Stimulated activated CD8-positive, alpha-beta memory T cell treated with anti-CD3 and anti-CD28 coated beads, Interleukin-15, amount 100 ng/mL, for 4 hours (primary cell): ENCODE data around the gene DOCK9.
"Not testable (repeated sequence)": the region's sequence is repeated elsewhere in the genome, so short reads cannot be mapped to it uniquely, and the experiment has no call there.

Experiments used
- DNase-seq, 2 donors: peaks; one replicate each; pipeline ENCODE4 v3.0.0-alpha.2; 2020; ENCODE audit warnings: low read depth in 2 of 2

Gene DOCK9

DNA sequence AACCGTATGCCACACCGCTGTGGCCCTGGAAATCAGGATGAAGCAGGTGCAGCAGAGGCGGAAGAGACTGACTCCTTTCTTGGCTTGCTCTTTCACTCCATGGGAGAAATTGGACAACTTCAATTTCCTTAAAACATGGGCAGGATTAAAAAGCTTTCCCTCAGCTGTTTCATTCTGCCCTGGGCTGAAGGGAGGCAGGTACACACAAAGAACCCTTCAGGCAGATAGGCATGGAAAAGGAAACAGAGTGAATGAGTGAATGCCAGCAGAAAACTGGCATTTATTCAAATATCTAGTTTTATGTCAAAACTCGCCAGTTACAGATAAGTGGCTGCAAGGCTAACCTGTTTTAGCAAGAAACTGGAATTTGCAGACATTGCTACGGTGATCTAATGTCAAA is 154.4 kb downstream of the DOCK9 start:
- no peak for DNase-seq

DNA sequence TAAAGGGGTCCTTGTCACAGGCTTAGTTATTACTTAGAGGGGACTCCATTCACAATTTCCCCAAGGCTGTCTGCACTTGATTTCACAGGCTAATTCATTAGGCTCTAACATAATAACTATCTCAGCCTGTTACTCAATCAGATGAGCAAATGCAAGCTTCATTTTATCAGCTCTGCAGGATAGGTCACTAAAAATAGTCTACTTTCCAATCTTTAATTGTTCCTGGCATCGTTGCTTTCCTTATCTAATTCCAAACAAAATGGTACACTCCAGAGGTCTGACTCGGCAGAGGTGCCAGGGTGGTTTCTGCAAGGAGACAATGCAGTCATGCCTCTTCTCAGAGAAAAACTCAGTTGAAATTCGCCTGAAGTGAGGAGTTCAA is 155.6 kb downstream of the DOCK9 start:
- DNase-seq = no peak

DNA sequence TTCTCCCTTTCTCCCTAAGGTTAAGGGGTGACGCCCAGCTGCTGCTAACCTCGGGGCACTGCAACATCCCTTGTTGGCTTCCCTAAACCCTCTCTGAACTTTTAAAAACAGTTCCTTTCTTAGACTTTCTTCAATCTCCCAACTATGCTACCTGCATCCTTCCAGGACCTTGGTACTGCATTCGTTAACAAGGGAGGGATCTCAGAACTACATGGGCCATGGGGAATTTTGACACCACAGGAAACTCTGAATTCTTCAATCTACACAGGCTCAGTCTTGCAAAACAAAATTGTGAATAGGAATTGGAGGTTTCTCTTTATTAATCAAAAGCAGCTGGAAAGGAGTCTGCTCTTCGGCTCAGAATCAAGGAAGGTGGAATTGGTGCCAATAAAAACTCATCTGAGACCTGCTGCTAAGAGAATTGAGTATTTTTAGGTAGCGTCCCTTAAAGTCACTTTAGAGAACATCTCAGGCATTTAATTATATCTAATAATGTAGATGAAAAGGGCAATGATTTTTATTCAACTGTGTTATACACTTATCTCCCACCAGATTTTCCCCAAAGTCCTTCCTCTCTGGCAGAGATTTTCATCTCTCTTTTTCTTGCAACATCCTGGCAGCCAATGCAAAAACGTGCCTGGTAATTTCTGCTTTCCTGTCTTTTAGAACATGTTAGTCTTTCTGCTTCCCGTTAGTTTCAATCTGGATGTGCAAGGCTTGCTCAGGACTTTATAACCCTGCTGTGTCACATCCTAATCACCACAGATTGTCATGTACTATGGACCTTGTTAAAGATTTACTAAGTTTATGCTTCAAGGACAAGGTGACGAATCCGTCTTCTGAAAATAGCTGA is 156.3 kb downstream of the DOCK9 start:
- DNase-seq = no peak

DNA sequence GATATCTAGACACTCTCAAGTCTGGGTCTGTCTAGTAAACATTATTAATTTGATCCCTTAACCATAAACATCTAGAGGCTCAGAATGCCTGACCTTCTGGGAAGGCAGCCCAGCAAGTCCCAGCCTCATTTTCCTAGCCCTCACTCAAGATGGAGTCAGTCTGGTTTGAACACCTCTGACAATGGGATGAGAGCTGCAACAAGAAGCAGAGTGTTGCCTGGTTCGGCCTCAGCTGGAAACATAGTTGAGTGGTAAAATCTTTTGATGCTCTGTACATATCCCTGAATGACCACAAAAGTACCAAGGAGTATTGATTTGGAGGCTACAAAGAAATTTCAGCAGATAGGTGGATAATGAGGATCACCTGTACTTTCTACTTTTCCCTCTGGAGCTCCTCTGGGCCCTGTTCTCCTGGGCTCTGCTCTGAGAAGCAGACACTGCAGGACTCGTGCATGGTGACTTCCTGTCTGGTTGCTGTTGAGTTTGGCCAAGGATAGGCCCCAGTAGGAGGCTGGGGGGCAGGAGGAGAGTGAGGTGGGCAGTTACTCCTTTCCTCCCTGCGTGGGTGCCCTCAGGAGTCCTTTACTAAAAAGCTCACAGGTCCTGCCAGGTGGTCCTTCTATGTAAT is 157.0 kb downstream of the DOCK9 start:
- DNase-seq = no peak

DNA sequence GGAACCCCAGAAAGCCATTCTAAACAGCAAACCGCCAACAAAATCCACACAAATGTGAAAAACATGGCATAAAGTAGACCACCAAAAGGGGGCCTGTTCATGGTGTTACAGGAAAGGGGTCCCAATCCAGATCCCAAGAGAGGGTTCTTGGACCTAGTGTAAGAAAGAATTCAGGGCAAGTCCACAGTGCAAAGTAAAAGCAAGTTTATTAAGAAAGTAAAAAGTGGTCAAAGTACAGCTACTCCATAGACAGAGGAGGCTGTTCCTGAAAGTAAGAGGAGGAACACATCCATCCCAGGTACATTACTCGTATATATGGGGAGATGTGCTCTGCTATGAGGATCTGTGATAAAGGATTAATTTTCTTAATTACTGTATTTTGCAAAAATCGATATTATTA is 157.6 kb downstream of the DOCK9 start:
- no peak for DNase-seq

DNA sequence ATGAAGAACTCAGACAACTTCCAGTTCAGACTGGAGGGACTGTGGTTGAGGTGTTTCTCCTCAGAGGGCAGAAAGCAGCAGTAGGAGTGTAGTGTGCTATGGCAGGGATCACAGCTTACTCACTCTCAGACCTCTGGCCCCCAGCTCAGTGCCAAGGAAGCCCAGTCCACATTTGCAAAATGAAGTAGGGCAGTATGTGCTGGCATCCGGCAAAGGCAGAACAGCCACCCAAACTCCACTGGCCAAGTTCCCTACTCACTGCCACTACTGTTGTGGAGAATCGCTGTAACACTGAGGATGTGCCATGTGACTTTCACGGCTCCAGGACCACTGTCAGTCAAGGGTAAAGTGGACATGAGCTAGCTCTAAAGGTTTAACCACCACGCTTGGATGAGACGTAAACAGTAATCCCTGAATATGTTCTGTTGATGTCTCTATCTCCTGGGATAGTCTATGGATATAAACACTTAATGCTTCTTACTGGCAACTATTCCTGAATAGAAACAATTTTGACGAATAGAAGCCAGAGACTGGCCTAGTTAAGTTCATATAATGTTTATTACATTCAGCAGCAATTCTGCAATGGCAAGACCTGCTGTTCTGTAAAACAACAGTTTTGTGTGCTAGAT is 158.4 kb downstream of the DOCK9 start:
- no peak for DNase-seq

DNA sequence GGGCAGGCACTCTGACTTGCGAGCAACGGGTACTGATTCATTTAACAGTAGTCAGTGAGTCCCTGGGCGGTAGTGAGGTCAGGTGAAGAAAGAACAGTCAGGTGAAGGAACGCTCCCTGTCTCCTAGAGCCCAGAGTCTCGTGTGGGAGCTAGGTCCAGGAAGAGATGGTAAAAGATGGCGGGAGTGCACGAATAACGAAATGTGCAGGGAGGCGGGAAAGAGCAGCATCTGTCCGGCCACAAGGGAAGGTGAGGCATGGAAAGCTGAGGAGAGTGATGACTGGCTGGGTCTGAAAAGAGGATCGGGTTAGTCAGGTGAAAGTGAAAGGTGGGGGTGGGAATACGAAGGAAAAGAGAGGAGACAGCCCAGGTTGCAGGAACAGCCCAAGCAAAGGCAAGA is 161.5 kb downstream of the DOCK9 start:
- DNase-seq = no peak

DNA sequence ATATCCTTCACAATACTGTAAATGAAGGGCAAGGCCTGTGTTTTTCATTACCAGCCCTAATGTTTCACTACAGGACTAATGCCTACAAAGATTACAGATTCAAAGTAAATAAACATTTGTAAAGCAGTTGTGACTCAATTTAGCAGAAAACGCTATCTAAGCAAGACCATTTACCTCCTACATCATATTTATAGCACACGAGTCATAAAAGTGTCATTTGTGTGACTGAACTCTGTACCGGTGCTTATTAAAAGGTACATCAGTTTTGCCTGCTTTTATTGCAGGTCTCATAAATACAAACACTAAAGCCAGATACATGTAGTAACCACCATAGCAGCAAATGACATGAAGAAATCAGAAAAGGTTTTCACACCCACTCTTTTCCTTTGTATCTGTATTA is 163.9 kb downstream of the DOCK9 start:
- DNase-seq = no peak

DNA sequence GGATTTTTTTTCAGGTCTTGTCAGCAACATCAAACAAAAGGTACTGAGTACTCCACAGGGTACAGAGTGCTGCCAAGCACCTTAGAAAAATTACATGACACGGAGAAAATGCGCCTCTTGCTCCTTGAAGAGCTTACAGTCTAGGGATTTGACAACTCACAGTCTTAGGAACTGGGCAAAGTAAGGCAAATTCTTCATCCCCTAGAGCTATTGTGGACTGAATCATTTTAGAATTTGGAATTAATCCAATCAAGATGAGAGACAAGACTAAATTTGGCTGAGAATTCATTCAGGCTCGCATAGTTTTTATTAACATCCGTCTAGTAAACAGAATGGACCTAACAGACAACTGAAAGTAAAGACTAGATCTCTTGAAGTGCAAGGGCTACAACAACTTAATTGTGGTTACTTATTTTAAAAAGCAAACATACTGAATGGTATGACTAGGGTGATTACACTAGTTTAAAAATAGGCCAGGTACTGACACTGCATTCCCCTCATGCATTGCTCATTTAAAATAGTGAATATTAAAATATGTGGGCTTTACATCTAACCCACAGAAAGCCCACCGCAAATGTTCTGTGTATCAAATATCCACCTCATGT is 165.6 kb downstream of the DOCK9 start:
- not testable (repeated sequence) for DNase-seq

DNA sequence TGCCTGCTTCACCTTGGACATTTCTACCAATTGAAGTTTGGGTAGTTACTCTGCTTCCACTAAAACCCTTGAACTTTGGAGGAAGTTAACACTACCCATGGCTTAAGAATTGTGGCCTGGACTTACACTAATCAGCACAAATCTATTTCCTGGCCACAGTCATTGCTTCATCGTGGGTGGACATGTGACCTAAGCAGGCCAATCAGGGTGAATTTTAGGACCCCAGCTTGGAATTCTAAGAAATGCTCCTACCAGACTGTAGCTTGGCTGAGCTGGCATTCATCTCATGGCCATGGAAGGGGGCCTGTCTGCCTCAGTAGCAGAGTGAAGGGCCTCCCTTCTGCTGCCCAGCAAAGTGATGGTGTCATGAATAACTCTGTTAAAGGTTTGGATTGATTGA is 167.1 kb downstream of the DOCK9 start:
- DNase-seq = no peak

DNA sequence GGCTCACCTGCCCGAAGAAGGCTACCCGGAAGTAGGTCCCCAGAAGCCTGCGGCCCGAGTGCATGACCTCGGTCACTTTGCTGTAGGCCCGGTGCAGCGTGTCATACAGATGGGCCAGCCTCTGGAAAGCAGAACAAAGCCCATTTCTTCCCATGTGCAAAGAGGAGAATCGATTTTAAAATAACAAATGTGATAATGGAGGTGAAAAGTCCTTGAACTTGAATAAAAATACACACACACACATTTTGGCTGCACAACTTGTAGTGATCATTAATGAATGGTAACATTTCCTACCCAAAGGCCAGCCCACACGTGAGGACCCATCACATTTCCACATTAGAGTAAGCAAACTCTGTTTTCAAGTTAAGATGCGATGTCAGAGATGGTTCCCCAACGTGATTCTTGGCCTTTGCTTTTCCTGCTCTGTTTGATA is 168.5 kb downstream of the DOCK9 start:
- DNase-seq = no peak

DNA sequence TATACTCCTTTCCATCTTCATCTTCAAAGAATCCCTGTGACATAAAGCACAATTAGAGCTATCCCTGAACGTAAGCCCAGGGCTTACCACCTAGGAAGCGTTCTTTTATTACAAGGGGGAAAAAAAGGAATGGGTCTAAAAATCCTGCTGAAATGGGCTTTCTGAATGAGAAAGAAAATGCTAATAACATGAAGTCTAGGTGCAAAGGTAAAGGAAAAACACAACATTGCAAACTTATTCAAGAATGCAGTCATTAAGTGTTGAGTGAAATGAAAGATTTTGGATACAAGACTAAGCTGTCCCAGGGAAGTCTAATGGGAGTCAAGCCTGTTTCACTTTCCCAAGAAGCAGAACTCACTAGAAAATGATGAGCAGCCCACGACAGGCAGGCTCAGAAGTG is 170.1 kb downstream of the DOCK9 start:
- no peak for DNase-seq

DNA sequence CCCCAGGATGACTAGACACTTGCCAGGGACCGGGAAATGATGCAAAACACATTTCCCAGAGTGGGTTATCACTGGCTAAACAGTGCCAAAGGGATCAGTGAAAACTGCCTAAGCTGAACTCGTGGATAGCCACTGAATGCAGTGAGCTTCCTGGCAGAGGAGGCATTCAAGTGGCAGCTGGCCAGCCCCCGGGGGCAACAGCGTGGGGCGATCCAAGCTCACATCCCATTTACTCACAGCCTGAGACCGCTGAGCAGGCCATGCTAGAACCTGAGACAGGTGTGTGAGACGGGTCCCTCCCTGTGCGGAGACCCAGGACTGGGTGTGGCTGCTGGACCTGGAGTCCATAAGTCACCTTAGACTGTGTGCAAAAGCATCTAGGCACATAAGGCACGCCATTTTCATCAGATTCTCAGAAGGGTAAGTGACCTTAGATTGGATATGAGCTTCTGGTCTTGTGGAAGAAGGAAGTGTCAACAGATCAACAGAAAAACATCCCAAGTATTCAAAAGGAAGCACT is 173.5 kb downstream of the DOCK9 start:
- no peak for DNase-seq

DNA sequence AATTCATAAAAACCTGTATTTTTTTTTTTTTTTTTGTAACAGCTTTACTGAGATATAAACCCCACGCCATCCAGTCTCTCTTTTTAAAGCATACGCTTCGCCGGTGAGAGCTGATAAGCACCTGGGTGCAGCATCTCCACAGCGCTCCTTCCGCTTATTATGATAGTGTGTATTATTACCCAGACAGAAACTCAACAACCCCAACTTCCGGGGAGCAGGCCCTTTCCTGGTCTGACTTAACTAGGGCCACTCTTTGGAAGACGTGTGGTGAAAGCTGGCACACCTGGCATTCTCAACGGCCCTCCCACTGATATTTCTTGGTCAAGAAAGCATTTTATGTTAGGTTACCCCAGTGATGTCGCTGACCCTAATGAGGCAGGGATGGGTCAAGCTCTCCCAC is 173.9 kb downstream of the DOCK9 start:
- no peak for DNase-seq

DNA sequence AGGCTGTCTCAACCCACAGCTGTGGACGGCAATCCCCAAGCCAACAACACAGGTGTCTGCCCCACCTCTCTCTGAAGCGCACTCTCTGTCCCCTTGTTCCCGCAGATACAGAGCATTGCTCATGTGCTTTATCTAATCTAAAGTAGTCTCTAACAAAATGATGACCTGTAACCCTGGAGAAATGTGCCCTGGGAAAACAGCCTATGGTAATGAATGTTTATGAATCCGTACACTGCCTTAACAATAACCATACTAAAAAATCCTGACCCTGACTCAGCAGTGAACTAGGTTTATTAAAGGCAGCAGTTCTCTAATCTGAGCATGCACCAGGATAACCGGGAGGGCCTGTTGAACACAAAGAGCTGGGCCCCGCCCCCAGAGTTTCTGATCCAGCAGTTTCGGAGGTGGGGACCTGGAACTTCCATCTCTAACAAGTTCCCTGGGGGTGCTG is 174.7 kb downstream of the DOCK9 start:
- no peak for DNase-seq

DNA sequence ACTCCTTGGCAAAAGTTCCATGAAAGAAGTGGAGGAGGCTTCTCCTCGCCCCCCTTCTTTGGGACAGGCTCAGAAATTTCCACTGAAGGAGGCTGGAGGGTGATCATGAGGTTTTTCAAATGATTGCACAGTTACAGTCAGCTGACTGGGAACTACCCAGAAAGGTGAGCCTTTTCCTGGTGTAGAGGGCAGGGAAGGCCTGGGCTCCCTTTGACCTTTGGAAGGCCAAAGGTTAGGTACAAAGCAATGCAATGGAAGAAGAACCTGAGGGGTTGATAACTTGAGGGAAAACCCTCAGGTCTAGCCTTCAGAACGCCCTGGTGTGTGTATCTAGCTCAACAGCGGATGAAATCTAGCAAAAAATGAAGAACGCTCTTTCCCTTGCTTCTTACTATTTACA is 175.3 kb downstream of the DOCK9 start:
- DNase-seq = no peak

DNA sequence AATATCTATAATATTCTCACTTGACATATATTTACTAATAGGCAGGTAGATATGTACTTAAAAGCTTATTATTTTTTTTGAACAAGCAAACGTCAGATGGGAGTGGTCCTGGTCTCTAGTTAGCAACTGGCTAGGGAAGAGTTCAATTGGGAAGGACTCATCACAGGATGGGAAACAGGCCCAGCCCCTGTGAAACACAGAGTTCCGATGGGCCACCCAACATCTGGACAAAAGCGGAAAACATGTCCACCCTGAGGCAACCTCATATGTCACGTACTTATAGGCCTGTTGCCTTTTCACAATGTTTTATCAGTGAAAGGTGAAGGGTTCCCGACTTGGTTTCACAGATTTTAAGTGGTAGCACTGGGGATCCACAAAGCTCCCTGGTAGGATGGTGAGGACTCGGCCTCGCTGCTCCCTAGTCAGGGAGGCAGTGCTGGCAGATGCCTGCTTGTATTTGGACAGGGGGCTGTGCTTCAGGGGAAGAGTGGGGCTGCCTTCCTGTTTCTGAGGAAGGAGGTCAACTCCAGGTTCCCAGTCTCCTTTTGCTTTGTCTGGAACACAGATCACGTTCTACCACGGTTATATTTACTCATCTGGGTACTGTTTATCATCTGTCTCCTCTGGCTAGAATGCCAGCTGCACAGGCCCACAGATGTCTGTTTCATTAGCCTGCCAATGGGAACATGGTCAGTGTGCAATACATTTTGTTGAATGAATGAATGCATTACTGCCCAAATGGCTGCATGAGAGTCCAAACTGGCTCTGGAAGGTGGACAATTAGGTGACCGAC is 176.0 kb downstream of the DOCK9 start:
- DNase-seq = no peak

DNA sequence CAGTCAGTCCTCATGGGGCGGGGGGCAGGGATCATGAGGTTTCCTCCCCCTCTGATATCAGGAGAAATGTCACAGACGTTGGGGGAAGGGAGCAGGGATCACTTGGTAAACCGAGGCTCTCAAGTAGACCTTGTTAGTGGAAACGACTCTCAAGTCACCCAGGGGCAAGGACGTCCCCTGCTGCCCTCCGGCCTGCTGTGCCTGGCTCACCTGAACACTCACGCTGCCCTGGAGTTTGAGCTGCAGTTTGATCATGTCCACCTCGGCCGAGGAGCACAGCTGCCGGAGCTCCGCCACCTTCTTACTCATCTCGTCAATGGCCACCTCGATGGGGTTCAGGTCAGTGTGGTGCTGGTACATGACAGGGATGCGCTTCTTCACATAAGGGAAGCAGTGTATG is 177.8 kb downstream of the DOCK9 start:
- DNase-seq = no peak

DNA sequence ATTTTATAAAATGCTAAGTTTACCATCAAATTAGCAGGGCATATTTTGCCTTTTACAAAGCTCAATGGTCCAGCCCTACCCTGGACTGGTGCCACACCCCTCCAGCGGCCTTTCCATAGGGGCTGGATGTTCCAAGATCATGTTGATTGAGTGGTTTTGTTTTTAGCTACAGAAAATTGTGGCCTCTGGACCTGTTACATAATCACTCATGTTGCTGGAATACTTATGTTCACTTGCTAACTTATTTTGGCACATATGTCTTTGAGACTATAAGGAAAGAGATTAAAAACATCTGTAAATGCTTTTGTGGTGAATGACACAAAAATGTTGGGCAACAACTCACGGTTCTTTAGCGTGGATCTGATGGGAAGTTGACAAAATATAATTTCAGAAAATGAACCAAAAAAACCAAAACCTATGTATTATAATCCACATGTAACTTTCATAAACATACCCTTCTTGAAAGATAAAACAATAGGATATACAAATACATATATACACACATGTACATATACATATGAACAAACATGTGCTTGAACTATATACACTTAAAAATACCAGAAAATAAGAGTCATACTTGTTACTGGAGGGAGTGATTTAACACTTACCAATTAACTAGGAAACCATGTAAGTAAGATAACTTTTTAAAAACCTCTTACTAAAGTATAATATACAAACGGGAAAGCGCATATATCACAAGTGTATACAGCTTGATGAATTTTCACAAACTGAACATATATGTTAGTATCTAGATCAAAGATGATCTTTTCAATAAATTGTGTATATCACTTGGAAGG is 178.8 kb downstream of the DOCK9 start:
- no peak for DNase-seq

DNA sequence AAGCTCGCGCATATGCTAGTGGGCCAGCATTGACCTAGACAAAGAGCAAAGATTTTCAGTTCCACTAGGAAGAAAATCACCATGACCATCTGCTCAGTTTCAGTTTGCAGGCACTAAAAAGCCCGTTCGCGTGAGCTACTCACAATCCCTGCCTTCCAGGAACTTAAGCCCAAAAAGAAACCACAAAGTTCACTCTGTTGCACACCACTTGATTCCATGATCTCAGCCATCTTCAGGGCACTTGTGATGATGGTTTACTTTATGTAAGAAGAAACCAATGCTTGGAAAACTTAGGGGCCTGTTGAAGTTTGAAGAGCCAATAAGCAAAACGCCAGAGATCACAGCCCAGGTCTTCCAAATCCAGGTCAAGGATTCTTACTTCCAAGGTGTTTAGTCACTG is 180.4 kb downstream of the DOCK9 start:
- DNase-seq = no peak

DNA sequence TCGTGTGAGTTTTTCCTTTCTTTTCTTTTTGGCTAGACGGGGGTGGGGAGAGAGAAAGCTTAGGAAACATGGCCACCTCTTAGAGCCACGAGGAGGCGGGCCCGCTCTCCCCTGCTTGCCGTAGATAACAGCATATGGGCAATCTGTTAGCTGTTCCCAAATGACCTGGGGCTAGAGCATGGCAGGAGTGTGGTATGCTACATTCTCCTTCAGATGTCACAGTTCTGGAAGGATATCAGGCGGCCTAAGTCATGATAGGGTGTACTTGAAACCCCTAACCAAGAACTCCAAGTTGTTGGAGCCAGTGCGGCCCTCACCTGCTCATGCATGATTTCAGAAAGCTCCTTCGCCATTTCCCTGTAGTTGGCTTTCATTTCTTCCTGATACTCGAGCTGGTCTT is 181.1 kb downstream of the DOCK9 start:
- DNase-seq = no peak
